ENCODE measurements around the gene AGPAT2. TPM values are rescaled to one million over a fixed set of nuclear protein-coding genes. Genes with fewer than 3 reads are reported as not detected.

AGPAT2 gene
- total RNA-seq, 4 donors from 2014 or later: 28.8 to 43.6 (median 38.4) TPM

DNA sequence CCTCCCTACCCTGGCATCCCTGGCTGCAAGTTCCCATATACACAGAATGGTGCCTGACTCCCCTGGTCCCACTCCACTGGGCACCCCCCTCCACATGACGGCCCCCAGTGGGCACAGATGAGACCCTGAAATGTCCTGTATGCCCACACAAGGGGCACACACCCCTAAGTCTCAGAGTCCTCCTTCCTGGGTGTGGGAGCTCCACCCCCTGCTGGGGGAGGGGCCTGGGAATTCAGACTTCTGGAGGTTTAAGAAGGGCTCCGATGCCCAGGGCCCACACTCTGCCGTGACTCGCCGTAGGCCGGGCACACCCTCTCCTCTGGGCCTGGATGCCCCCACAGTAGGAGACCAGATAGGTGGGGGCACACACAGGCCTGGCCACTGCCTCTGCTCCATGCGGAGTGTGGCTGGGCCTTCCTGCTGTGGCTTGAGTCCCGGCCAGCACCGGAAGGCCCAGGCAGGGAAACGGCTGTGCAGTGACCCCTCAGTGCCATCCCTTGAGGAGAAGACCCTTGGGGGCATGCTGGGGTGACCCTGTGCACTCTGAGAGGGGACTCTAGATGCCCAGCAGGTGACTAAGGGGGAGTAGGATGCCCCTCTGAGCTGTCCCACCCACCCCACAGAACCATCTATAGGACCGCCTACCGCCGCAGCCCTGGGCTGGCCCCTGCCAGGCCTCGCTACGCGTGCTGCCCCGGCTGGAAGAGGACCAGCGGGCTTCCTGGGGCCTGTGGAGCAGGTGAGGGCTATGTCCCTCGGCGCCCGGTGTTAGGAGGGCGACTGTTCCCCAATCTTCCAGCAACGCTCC lies 18.1 kb downstream of the AGPAT2 start:
- H3K36me3 ChIP-seq: peaks cover 0 to 18% of the 10 kb centered on the region in 2 donors
- peak overlapping the region in 1 of 2 donors; percentile 57 for H3K4me3 ChIP-seq
- ATAC-seq: no peak

DNA sequence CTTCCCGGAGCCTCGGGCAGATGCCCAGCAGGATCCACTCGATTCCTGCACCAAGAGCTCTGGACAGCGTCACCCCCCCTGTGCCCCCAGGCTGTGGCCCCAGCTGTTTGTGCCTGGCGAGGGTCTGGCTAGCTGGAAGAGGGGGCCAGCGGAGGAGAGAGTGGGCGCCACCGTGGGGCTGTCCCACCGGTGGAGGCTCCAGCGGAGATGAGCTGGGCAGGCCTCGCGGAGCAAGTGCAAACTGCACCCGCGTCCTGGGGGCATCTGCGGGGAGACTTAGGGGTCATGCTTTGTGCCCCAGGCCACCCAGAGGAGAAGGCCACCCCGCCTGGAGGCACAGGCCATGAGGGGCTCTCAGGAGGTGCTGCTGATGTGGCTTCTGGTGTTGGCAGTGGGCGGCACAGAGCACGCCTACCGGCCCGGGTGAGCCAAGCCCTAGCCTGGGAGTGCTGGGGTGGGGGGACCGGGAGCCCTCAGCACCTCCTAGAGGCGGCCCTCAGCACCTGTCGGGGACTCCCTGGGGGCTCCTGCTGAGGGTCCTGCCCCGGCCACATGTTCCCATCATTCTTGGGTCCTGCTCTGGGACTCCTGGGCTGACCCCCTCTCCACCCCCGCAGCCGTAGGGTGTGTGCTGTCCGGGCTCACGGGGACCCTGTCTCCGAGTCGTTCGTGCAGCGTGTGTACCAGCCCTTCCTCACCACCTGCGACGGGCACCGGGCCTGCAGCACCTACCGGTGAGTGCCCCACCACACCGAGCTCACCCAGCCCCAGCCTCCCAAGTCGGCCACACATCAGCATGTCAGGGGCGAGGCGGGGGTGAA lies 19.1 kb downstream of the AGPAT2 start:
- Histone ChIP-seq H3K4me1 (peaks cover 0 to 25% (median 10%) of the 10 kb centered on the region in 3 donors), H3K4me3 (peak overlapping the region in 1 of 2 donors; percentile 57), H3K27ac (peak overlapping the region in 2 of 4 donors; percentile 54), H3K27me3 (peaks cover 74% of the 10 kb centered on the region), H3K9me3 (no peaks in the 10 kb centered on the region), H3K36me3 (peaks cover 0 to 8% of the 10 kb centered on the region in 2 donors)
- 42 to 80% methylated on average over 1 to 4 of the region's 40 CpGs for WGBS, 2 donors (ENCODE audit: low coverage in 1 of 2)
- no peak for ATAC-seq
- TF ChIP-seq EP300 (IDR thresholded peaks at IDR 0.05): no peak
- TF ChIP-seq, protein P1, sequence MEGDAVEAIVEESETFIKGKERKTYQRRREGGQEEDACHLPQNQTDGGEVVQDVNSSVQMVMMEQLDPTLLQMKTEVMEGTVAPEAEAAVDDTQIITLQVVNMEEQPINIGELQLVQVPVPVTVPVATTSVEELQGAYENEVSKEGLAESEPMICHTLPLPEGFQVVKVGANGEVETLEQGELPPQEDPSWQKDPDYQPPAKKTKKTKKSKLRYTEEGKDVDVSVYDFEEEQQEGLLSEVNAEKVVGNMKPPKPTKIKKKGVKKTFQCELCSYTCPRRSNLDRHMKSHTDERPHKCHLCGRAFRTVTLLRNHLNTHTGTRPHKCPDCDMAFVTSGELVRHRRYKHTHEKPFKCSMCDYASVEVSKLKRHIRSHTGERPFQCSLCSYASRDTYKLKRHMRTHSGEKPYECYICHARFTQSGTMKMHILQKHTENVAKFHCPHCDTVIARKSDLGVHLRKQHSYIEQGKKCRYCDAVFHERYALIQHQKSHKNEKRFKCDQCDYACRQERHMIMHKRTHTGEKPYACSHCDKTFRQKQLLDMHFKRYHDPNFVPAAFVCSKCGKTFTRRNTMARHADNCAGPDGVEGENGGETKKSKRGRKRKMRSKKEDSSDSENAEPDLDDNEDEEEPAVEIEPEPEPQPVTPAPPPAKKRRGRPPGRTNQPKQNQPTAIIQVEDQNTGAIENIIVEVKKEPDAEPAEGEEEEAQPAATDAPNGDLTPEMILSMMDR (IDR thresholded peaks at IDR 0.05): no peak
- no peak for TF ChIP-seq POLR2AphosphoS5 (IDR thresholded peaks at IDR 0.05)
- TF ChIP-seq POLR2A (IDR thresholded peaks at IDR 0.05): no peak

More for the DNA sequence above, 18.1 kb downstream of the AGPAT2 start:
- Histone ChIP-seq H3K27me3 (peaks cover 63% of the 10 kb centered on the region), H3K27ac (peak overlapping the region in 3 of 4 donors; percentile 12 to 54 (median 54)), H3K9me3 (no peaks in the 10 kb centered on the region), H3K4me1 (peaks cover 0 to 25% (median 10%) of the 10 kb centered on the region in 3 donors)
- no CpG with 5 or more reads among the region's 23 CpGs for WGBS, 2 donors (ENCODE audit: low coverage in 1 of 2)
- TF ChIP-seq, protein P1 (IDR thresholded peaks at IDR 0.05): no peak
- no peak for TF ChIP-seq POLR2AphosphoS5 (IDR thresholded peaks at IDR 0.05)
- TF ChIP-seq POLR2A (IDR thresholded peaks at IDR 0.05): no peak
- no peak for TF ChIP-seq EP300 (IDR thresholded peaks at IDR 0.05)

DNA sequence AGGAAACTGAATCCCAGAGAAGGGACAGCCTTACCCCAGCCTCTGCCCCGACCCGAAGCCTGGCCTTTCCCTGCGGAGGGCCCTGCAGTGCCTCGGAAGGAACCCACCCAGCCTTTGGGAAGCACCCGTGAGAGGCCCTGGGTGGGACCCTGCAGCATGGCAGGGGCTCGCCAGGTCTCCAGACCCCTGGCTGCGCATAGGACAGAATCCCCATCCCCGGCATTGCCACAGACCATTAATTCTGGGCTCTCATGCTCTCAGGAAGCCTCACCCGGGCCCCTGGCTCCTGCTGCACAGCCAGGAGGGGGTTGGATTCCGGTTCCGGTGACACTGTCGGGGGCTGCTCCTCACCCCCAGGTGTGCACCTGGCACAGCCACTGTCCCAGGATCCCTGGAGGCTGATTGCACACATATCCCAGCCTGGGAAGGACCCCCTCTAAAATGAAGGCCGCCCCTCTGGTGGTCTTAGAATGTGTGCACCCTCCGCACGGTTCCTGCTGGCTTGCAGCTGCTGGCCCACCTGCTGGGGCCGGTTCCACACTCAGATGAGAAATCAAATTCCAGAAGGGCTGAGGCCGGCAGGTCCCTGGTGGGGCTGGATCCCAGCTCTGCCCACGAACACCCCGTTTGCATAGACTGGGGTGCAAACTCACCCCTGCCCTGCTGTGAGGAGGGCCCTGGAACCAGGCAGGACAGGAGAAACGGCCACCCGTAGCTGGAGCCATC lies 19.9 kb downstream of the AGPAT2 start:
- WGBS, 2 donors (ENCODE audit: low coverage in 1 of 2): no CpG with 5 or more reads among the region's 21 CpGs
- no peaks in the 10 kb centered on the region for H3K9me3 ChIP-seq
- ATAC-seq: no peak
- peak overlapping the region in 3 of 4 donors; percentile 51 to 54 (median 54) for H3K27ac ChIP-seq
- no peaks in the 10 kb centered on the region for H3K36me3 ChIP-seq
- peak overlapping the region in 1 of 2 donors; percentile 57 for H3K4me3 ChIP-seq
- H3K4me1 ChIP-seq: peaks cover 0 to 25% (median 10%) of the 10 kb centered on the region in 3 donors
- peaks cover 81% of the 10 kb centered on the region for H3K27me3 ChIP-seq
- no peak for TF ChIP-seq POLR2AphosphoS5 (IDR thresholded peaks at IDR 0.05)
- TF ChIP-seq EP300 (IDR thresholded peaks at IDR 0.05): no peak
- TF ChIP-seq, protein P1 (IDR thresholded peaks at IDR 0.05): no peak
- no peak for TF ChIP-seq POLR2A (IDR thresholded peaks at IDR 0.05)

- H3K4me1 ChIP-seq: peaks cover 0 to 23% (median 8%) of the 10 kb centered on the region in 3 donors
- peak overlapping the region in 3 of 4 donors; percentile 51 to 54 (median 54) for H3K27ac ChIP-seq
- H3K36me3 ChIP-seq: no peaks in the 10 kb centered on the region
- WGBS, 2 donors (ENCODE audit: low coverage in 1 of 2): 80% methylated on average over 1 of the region's 35 CpGs; no CpG with 5 or more reads in 1 of the 2 donors
- H3K4me3 ChIP-seq: peak overlapping the region; percentile 7 to 57
- H3K9me3 ChIP-seq: no peaks in the 10 kb centered on the region
- no peak for ATAC-seq
- peaks cover 89% of the 10 kb centered on the region for H3K27me3 ChIP-seq
- TF ChIP-seq, protein P1 (IDR thresholded peaks at IDR 0.05): no peak
- TF ChIP-seq POLR2AphosphoS5 (IDR thresholded peaks at IDR 0.05): no peak
- TF ChIP-seq POLR2A (IDR thresholded peaks at IDR 0.05): no peak
- no peak for TF ChIP-seq EP300 (IDR thresholded peaks at IDR 0.05)
These were observed 20.7 kb downstream of the AGPAT2 start for GRCh38 chr9:136666372-136667213.

All from gastroesophageal sphincter (tissue), 4 donors.